ENCODE data around the gene REL.

The REL gene

DNA sequence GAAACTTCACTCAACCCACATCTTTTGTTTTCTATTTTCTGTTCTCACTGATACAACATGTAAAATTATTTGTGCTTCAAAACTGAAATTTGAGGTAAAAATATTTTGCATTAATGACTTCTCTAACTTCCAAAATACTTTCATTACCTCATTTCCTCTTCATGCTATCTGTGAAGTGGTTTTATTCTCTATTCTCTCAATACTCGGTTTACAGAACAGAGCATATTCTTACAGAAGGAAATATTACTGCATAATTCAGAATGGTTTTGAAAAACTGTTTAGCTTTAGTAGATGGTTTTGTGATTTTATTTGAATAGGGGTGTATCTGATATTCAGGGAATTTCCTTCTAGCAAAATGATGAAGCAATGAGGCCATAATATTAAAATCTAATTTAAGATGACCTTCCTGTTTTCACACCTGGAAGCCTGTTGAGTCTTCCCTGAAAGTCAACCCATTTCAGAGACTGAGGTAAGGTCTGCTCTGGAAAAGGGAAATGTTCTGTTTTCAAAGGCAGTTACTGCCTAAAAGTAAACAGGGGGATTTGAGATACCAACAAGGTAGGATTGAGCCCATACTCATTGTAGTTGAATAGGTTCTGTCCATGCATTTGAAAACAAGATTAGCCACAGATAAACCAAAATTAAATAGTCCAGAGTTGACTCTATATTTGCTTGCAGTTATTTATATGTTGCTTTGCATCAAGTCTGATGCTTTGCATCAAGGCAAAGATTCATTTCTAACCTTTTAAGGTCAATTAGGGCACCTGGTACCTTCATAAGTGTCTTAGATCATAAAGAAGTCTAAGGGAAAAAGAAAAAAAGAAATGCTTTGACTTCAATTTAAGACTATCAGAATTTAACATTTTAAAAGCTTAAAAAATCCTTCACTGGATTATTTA is 85.4 kb downstream of the REL start:
- DNase-seq (ENCODE audit: low read depth) = no peak

DNA sequence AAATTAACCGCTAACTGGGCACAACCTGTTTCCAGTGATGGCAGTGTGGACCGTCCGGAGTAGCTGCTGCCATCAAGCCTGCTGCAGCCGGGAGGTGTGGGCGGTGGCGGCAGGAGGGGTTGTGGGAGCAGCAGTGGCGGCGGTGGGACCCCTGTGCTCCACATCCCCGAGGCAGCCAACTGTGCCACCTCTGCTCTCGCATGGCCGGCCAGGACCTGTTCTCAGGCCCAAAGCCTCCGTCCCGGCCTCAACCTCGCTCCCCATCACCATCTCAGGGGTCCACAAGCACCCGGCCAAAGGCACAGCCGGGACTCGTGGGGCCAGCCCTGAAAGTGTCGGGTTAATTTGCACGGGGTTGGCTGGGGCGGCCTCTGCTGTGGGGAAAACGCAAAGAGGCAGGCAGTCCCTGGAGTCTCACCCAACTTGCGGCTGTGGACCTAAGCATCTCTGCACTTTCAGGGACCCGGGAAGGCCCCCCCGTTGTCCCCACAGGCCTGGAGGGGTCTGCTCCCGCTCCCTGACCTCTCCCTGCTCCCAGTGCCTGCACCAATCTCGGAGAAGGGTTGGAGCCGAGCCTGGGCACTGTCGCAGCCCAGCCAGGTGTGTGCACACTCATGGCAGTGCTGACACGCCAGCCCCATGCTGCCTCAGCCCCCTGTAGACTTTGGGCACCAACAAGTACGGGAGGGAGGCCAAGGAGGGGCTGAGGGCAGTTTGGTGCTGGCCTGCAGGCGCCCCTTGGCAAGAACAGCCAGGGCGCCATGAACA is 91.7 kb downstream of the REL start:
- DNase-seq (ENCODE audit: low read depth) = no peak

DNA sequence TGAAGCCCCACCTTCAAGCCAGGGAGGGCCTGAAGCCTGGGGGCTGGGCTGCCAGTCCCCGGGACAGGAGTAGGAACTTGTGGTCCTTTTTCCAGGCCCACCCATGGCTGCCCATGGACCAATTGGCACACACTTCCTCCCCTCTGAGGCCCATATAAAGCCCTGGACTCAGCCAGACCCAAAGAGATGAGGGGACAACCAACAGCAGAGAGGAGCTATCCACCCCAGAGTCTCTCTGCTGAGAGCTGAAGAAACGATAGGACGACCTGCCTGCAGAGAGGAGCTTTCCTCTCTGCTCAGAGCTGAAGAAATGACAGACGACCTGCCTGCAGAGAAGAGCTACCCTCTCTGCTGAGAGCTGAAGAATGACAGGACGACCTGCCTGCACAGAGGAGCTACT is 92.3 kb downstream of the REL start:
- DNase-seq (ENCODE audit: low read depth) = no peak

DNA sequence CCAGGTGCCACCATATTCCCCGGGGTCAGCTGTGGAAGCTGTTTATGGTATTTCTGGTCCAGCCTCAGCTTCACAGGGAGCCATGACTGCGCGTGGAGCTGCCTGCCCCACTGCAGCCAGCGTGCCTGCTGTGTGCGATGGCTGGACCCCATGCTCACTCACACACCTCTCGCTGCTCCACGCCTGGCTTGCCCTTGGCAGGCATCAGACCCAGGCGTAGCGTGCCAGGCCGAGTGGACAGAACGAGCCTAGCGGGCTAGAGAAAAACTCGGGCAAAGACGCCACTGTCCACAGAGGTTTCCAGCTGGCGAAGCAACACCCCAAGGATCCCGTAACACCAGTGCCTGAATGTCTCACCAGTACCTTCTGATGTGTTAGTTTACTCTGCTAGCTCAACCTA is 93.3 kb downstream of the REL start:
- no peak for DNase-seq (ENCODE audit: low read depth)

Data from GM04503 (cell line).